HG02840 (cell line): ENCODE measurements around the gene TIMM44.

Experiments used
- ATAC-seq: cut with Tn5 transposase; IDR thresholded peaks from one replicate; pipeline ENCODE4 v1.9.1; 2021; ENCODE audit warnings: mild to moderate bottlenecking, moderate library complexity, moderate number of reproducible peaks; ENCODE audit not compliant: unreplicated experiment, low FRiP score

Gene TIMM44

GRCh38 chr19:7883105-7883504, 60.4 kb downstream of the TIMM44 start:
- no peak for ATAC-seq

- ATAC-seq: no peak
Observed at GRCh38 chr19:7881910-7882309, 61.6 kb downstream of the TIMM44 start.

DNA sequence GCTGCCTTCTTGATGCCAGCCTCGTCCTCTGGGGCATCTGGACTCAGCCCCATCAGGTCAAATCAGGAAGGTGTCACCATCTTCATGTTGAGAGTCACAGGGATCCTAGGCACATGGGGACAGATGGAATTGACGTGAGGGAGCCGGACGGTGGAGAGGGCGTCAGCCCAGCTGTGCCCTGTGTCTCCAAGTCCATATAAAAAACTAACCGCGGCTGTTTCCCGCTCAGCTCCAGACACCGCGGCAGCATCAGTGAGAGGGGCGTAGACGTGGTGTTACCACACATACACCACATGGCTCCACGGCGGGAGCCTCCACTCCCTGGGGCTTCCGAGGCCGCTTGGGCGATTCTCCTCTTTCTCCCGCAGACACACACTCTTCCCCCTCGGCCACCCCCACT, 63.6 kb downstream of the TIMM44 start:
- no peak for ATAC-seq

DNA sequence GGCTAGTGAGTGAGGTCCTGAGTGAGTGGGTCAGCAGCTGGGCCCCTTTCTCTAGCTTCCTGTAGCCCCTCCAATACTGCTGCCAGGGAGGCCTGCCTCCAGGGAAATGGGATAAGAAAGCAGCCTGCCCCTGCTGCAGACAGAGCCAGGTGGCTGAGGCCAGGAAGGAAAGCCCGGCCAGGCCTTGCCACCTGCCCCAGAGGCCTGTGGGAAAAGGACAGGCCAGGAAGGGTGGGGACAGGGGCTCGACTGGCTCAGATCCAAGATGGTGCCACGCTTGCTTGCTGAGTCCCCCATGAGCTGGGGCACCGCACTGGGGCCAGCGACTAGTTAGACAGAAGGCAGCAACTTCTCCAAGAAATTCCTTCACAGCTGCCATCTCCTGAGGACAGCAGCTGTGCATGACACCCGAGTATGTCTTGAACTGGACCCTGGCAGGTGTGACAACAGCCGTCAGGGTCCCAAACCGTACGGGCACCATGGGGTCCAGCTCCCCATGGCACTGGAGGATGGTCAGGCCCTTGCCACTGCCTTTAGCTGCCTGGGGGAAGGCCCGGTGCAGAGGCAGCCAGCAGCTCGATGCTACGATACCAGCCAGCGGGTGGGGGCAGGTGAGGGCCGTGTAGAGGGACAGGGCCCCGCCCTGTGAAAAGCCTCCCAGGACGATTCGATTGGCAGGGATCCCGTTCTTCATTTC, 64.2 kb downstream of the TIMM44 start:
- no peak for ATAC-seq

- ATAC-seq: no peak
Observed at GRCh38 chr19:7877249-7877836, 66.1 kb downstream of the TIMM44 start.
